D721Med (cell line): ENCODE results near the gene PDGFA.

Source experiments
- DNase-seq: peaks from one replicate; pipeline ENCODE4 v3.0.0; 2011; ENCODE audit warnings: low spot score; ENCODE audit not compliant: insufficient read length
- FAIRE-seq: peaks from 2 replicates; lab custom pipeline; 2011; peaks lifted over from hg19 to GRCh38; lab: Jason Lieb, UNC
- CTCF ChIP-seq: IDR thresholded peaks from 2 replicates; pipeline ENCODE4 v1.5.1; 2012; ENCODE audit warnings: mild to moderate bottlenecking, control low read depth; ENCODE audit not compliant: insufficient read depth; ENCODE audit errors: missing control alignments

Gene PDGFA

GRCh38 chr7:519484-520390 lies at the start of gene PDGFA:
Gene PDGFA, minus strand, starts transcription at chr7:519846. Its CDS starts 845 bp downstream, at chr7:519001.
- no peak for FAIRE-seq
- no peak for TF ChIP-seq CTCF
- no peak for DNase-seq

DNA sequence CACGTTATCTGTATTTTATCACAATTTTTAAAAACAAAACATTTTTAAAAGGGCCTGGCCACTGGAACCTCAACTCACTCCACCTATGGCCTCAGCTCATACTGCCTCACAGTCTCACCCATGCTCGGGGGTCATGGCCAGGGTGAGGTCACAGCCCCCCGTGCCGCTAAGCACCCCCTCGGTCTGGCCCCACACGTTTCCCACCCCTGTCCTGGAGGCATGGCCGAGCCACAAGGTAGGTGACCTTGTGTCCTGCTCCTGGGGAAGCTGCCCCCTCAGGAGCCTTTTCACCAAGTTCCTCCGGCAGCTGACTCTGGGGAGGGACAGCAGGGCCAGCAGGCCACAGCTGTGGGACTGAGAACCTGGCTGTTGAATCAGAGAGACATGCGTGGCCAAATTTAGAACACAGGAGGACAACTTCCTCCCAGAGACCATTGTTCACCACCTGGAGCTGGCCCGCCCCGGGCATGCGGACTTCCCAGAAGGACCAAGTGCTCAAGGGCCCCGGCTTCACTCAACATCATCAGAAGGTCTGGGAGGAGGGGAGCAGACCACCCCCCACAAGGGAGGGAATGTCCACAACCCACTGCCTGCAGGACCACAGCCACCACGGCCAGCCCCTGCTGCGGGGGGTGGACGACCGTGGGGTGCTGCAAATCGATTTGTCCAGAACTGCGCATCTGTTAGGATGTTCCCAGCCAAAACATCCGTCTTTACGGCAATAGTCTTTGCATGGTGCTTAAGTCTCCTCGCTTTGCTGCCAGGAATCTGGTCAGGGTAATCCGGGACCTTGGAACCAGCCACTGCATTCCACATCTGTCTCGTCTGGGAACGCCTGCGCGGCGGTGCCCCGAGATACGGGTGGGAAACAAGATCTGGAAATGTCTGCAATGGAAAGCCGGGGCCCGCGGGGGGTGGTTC lies 48.6 kb upstream of the PDGFA start:
- no peak for TF ChIP-seq CTCF
- FAIRE-seq (no peak), DNase-seq (no peak)

DNA sequence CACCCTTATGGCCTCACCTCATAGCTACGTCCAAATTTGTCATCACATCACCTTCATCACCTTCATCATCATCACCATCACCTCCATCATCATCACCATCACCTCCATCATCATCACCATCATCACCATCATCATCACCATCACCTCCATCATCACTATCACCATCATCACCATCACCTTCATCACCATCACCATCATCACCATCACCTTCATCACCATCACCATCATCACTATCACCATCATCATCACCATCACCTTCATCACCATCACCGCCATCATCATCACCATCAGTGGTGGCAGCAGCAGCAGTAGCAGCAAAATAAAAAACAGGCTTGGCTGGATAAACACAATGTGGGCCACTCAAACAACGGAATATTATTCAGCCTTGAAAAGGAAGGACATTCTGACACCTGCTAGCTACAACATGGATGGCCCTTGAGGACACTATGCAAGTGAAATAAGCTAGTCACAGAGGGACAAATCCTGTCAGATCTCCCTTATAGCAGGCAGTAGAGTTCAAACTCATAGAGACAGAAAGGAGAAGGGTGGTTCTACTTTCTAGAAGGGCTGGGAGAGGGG lies 47.7 kb upstream of the PDGFA start:
- no peak for TF ChIP-seq CTCF
- no peak for FAIRE-seq
- no peak for DNase-seq

GRCh38 chr7:566100-566499 lies 46.5 kb upstream of the PDGFA start:
- DNase-seq: no peak
- no peak for FAIRE-seq
- no peak for TF ChIP-seq CTCF

DNA sequence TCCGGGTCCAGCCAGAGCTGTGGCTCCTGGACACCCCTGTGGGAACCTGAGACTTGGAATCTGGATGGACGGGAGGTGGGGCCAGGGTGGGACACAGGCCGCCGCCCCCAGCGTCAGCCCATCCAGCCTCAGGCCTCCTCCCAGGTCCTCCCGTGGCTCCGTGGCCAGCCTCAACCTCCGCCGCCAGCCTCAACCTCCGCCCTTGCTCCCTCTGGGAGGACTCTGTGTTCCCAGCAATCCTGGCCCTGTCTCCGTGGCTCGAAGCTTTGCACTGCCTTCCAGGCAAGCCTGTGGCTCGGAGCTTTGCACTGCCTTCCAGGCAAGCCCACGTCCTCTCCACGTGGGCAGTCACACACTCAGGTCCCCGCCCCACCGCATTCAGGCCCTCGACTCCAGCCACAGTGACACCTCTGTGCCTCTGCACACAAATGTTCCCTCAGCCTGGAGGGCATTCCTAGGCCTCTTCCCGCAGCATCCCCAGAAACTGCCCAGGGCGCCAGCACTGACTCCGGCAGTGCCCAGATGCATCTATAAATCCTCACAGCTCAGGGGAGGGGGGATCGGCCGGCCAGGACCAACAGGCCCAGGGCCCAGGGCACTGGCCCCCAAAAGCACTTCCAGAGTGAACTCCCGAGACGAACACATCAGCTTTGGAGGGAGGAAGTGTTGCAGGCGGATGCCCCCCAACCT lies 44.7 kb upstream of the PDGFA start:
- no peak for TF ChIP-seq CTCF
- FAIRE-seq: no peak
- DNase-seq: no peak

DNA sequence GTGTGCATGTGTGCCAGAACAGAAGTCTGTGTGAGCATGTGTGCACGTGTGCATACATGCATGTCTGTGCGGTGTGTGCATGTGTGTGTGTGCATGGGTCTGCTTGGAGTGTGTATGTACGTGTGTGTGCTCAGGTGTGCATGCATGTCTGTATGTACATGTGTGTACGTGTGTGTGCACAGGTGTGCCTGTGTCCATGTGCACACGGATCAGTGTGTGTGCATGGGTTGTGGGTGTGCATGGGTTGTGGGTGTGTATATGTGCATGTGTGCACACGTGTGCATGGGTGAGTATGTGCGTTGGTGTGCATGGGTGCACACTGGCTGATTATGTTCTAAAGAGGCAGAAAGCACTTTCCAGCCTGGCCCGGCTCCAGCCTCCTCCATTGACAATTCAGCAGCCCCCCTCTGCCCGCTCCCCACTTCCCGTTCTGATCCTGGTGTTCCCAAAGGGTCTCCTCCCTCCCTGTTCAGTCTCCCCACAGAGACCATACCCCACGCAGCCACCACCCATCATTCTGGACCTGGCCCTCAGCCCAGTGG lies 44.1 kb upstream of the PDGFA start:
- no peak for DNase-seq
- no peak for TF ChIP-seq CTCF
- no peak for FAIRE-seq
